ENCODE data around the gene ZNF423. TPM values are rescaled to one million over a fixed set of nuclear protein-coding genes. Genes with fewer than 3 reads are reported as not detected.

The ZNF423 gene
- total and polyA plus RNA-seq, 2 of the 13 experiments (the other 11 are each of a cell fraction or from before 2014, with no cell fraction given), result 0.07 to 0.31 TPM

GRCh38 chr16:49552313-49552928 is 303.5 kb downstream of the ZNF423 start (continued):
- TF ChIP-seq ARID5B (CRISPR knock-in tag; IDR thresholded peaks at IDR 0.05), result no peak
- TF ChIP-seq BORCS8-MEF2B (CRISPR knock-in tag; IDR thresholded peaks at IDR 0.05), result no peak
- no peak for TF ChIP-seq SOX13 (IDR thresholded peaks at IDR 0.05)
- TF ChIP-seq SOX13 (CRISPR knock-in tag; conservative IDR thresholded peaks at IDR 0.05 in 1 of 2, IDR thresholded peaks at IDR 0.05 in 1 of 2), result no peak
- no peak for TF ChIP-seq NKX3-1 (CRISPR knock-in tag; IDR thresholded peaks at IDR 0.05)
- TF ChIP-seq NFKB2 (CRISPR knock-in tag; IDR thresholded peaks at IDR 0.05; ENCODE audit: borderline replicate concordance), result no peak

- Histone ChIP-seq H2AFZ (ENCODE audit: low read length) (no peak overlapping the region), H3K4me3 (replicated peaks in 1 of 3; ENCODE audit: insufficient read depth in 1 of 3, low read depth in 2 of 3, low read length in 3 of 3) (no peak overlapping the region), H3K4me1 (ENCODE audit: insufficient read depth, low read length) (no peaks in the 10 kb centered on the region), H3K79me2 (ENCODE audit: insufficient read depth, low read length) (no peaks in the 10 kb centered on the region), H3K27me3 (ENCODE audit: control insufficient read depth in 1 of 2, insufficient read depth in 2 of 2, low read length in 2 of 2) (peaks cover 2 to 14% of the 10 kb centered on the region in 2 experiments; a peak in 2 of 5 replicates), H3K4me2 (ENCODE audit: low read depth, low read length) (no peak overlapping the region), H3K27ac (ENCODE audit: extremely low read length, insufficient read depth, low read length) (no peak overlapping the region), H3K9me3 (ENCODE audit: low read length) (no peaks in the 10 kb centered on the region), H3K36me3 (replicated peaks in 1 of 2; ENCODE audit: control insufficient read depth in 1 of 2, insufficient read depth in 2 of 2, low read length in 2 of 2) (no peaks in the 10 kb centered on the region), H3K9ac (ENCODE audit: insufficient read depth, low read depth, low read length) (no peak overlapping the region), H4K20me1 (ENCODE audit: insufficient read depth, low read length) (no peaks in the 10 kb centered on the region)
- CTCF ChIA-PET (ENCODE audit: low intra/inter-chr PET ratio, low total read pairs), result no interaction called here
- FAIRE-seq, result no peak
- DNase-seq (ENCODE audit: low spot score), result no peak
- intact Hi-C loops (cut with micrococcal nuclease; ENCODE audit: unreplicated experiment) (no loop called here), in situ Hi-C loops (cut with HindIII; ENCODE audit: extremely low pct_ligation_motif_present, low pct_unique_long_range_greater_than_20kb) (no loop called here)
- BruUV-seq (replicated peaks), result no TSS peak
- 39% methylated on average over 5 of the region's 6 CpGs for WGBS (ENCODE audit: low lambda C conversion rate)
- POLR2A ChIA-PET, result no interaction called here
- ATAC-seq, result no peak
- TF ChIP-seq ISX (CRISPR knock-in tag; conservative IDR thresholded peaks at IDR 0.05), result no peak
- no peak for TF ChIP-seq PPARG (CRISPR knock-in tag; conservative IDR thresholded peaks at IDR 0.05)
- TF ChIP-seq ZFY (CRISPR knock-in tag; IDR thresholded peaks at IDR 0.05), result no peak
- TF ChIP-seq KDM5B (CRISPR knock-in tag; IDR thresholded peaks at IDR 0.05; ENCODE audit: borderline replicate concordance), result no peak
- TF ChIP-seq ZNF3 (CRISPR knock-in tag; IDR thresholded peaks at IDR 0.05), result no peak
- TF ChIP-seq NFAT5 (CRISPR knock-in tag; IDR thresholded peaks at IDR 0.05), result no peak
- TF ChIP-seq ZNF557 (CRISPR knock-in tag; IDR thresholded peaks at IDR 0.05), result no peak
- TF ChIP-seq ELF4 (CRISPR knock-in tag; IDR thresholded peaks at IDR 0.05; ENCODE audit: borderline replicate concordance), result no peak
- TF ChIP-seq ZNF781 (CRISPR knock-in tag; IDR thresholded peaks at IDR 0.05; ENCODE audit: borderline replicate concordance, not compliant biosample characterization), result no peak
Measured at GRCh38 chr16:49550666-49551065, 305.2 kb downstream of the ZNF423 start.

Measured in HepG2 (cell line).